OCI-LY7 (cell line): Measurements from ENCODE around the gene ANO1.

Experiments
- CTCF ChIP-seq: fragments of 200-600 bp; sonication (generic); conservative IDR thresholded peaks from 2 replicates; pipeline ENCODE4 v1.5.1; 2014; ENCODE audit warnings: mild to moderate bottlenecking, antibody characterized with exemption, low read length, moderate library complexity, mixed read lengths
- EZH2phosphoT487 ChIP-seq: fragments of 200-600 bp; sonication (generic); IDR thresholded peaks from 2 replicates; pipeline ENCODE4 v1.6.1; 2018; ENCODE audit warnings: low read depth, borderline replicate concordance, mild to moderate bottlenecking, mixed run types, antibody characterized with exemption, low read length, moderate library complexity, mixed read lengths

- TF ChIP-seq CTCF (no peak), EZH2phosphoT487 (no peak)
Measured at GRCh38 chr11:70066136-70066520, 12.0 kb upstream of the ANO1 start.
